NAMALWA (cell line): ENCODE measurements around the gene CLEC2D.
A peak's percentile ranks its signal among the peaks of the same experiment; 100 is the strongest.
"Not testable (repeated sequence)": the region's sequence is repeated elsewhere in the genome, so short reads cannot be mapped to it uniquely, and the experiment has no call there.

Experiments used
- DNase-seq: peaks from one replicate; pipeline ENCODE4 v3.0.0-alpha.2; 2015; ENCODE audit warnings: low spot score

Gene CLEC2D

GRCh38 chr12:9669534-9669933 is at the start of gene CLEC2D:
TSS of gene CLEC2D (plus strand) at chr12:9669713. CDS start at chr12:9669735, 22 bp downstream.
- peak; percentile 89 for DNase-seq

- DNase-seq = no peak
Measured at GRCh38 chr12:9625019-9625418, 44.5 kb upstream of the CLEC2D start.

- DNase-seq = no peak
Measured at GRCh38 chr12:9626291-9626690, 43.2 kb upstream of the CLEC2D start.

- DNase-seq = no peak
Measured at GRCh38 chr12:9626821-9627220, 42.7 kb upstream of the CLEC2D start.

- DNase-seq = no peak
Measured at GRCh38 chr12:9632766-9633165, 36.7 kb upstream of the CLEC2D start.

- DNase-seq = peak; percentile 89
Measured at GRCh38 chr12:9634177-9634803, 35.2 kb upstream of the CLEC2D start.

- no peak for DNase-seq
Measured at GRCh38 chr12:9634969-9635754, 34.4 kb upstream of the CLEC2D start.

GRCh38 chr12:9636150-9636850 is 33.2 kb upstream of the CLEC2D start:
- no peak for DNase-seq

GRCh38 chr12:9636851-9637206 is 32.7 kb upstream of the CLEC2D start:
- no peak for DNase-seq

GRCh38 chr12:9640024-9640423 is 29.5 kb upstream of the CLEC2D start:
- no peak for DNase-seq

- DNase-seq = no peak
Measured at GRCh38 chr12:9642606-9643265, 26.8 kb upstream of the CLEC2D start.

GRCh38 chr12:9643266-9643660 is 26.2 kb upstream of the CLEC2D start:
- no peak for DNase-seq

GRCh38 chr12:9644985-9645551 is 24.4 kb upstream of the CLEC2D start:
- DNase-seq = not testable (repeated sequence)

- peak; percentile 70 for DNase-seq
Measured at GRCh38 chr12:9646794-9647781, 22.4 kb upstream of the CLEC2D start.

GRCh38 chr12:9647825-9648700 is 21.4 kb upstream of the CLEC2D start:
- peak; percentile 98 for DNase-seq

GRCh38 chr12:9648701-9649531 is 20.6 kb upstream of the CLEC2D start:
- peak; percentile 79 for DNase-seq

- DNase-seq = peak; percentile 85
Measured at GRCh38 chr12:9649532-9649940, 20.0 kb upstream of the CLEC2D start.

GRCh38 chr12:9650151-9650576 is 19.3 kb upstream of the CLEC2D start:
- peak; percentile 66 for DNase-seq

- DNase-seq = peak; percentile 86
Measured at GRCh38 chr12:9651265-9651729, 18.2 kb upstream of the CLEC2D start.
